Common myeloid progenitor, CD34-positive (primary cell): ENCODE data around the gene PARVA.

Source experiments
- CTCF ChIA-PET: fragments of 350-600 bp; sonication (Branson Sonifier 250); formaldehyde crosslinking; loops from one replicate; lab custom pipeline; 2021; ENCODE audit warnings: antibody characterized with exemption; lab: Charles Lee
- POLR2A ChIA-PET: fragments of 350-600 bp; sonication (Branson Sonifier 250); formaldehyde crosslinking; loops from one replicate; lab custom pipeline; 2021; ENCODE audit warnings: antibody characterized with exemption; lab: Charles Lee
- DNase-seq, 3 donors: peaks; one replicate each; pipeline versions ENCODE4 v3.0.0 to v3.0.0-alpha.2; 2013
- H3K27ac ChIP-seq, 2 experiments: 1 replicate in 1 of 2; 2 replicates in 1 of 2; pipeline ENCODE4 v1.7.0; 2013; ENCODE audit warnings: inconsistent platforms in 2 of 2, low read length in 2 of 2, mild to moderate bottlenecking in 2 of 2, low read depth in 1 of 2, moderate library complexity in 1 of 2; ENCODE audit not compliant: severe bottlenecking in 2 of 2, insufficient read depth in 1 of 2, poor library complexity in 1 of 2
- H3K27me3 ChIP-seq, 5 experiments: replicated peaks in 2 of 5; 1 replicate in 3 of 5; 2 replicates in 2 of 5; pipeline versions ENCODE4 v1.6.1 to v1.7.0; 2013; ENCODE audit warnings: low read length in 4 of 5, mild to moderate bottlenecking in 2 of 5, moderate library complexity in 2 of 5, inconsistent platforms in 1 of 5; ENCODE audit not compliant: insufficient read depth in 5 of 5, control insufficient read depth in 4 of 5
- H3K36me3 ChIP-seq, 4 experiments: 1 replicate in 2 of 4; 2 replicates in 2 of 4; pipeline versions ENCODE4 v1.6.1 to v1.7.0; 2013; ENCODE audit warnings: low read length in 3 of 4, control low read depth in 1 of 4, mild to moderate bottlenecking in 1 of 4; ENCODE audit not compliant: control insufficient read depth in 4 of 4, insufficient read depth in 4 of 4
- H3K4me1 ChIP-seq, 4 experiments: 1 replicate in 3 of 4; 2 replicates in 1 of 4; pipeline versions ENCODE4 v1.6.1 to v1.7.1; 2013; ENCODE audit warnings: low read length in 3 of 4, mild to moderate bottlenecking in 3 of 4, control low read depth in 1 of 4, inconsistent platforms in 1 of 4, moderate library complexity in 1 of 4; ENCODE audit not compliant: control insufficient read depth in 4 of 4, insufficient read depth in 4 of 4; ENCODE audit errors: control extremely low read depth in 1 of 4
- H3K4me3 ChIP-seq, 7 experiments: 1 replicate in 4 of 7; 2 replicates in 3 of 7; pipeline versions ENCODE4 v1.5.1 to v1.7.0; 2013; ENCODE audit warnings: mild to moderate bottlenecking in 7 of 7, low read length in 6 of 7, moderate library complexity in 6 of 7, inconsistent platforms in 2 of 7, low read depth in 2 of 7, control low read depth in 1 of 7; ENCODE audit not compliant: insufficient read depth in 4 of 7, control insufficient read depth in 1 of 7; ENCODE audit errors: extremely low read depth in 1 of 7
- H3K9me3 ChIP-seq, 5 experiments: 1 replicate in 4 of 5; 2 replicates in 1 of 5; pipeline versions ENCODE4 v1.6.1 to v1.7.1; 2013; ENCODE audit warnings: low read length in 4 of 5, mild to moderate bottlenecking in 2 of 5, inconsistent platforms in 1 of 5, low read depth in 1 of 5, moderate library complexity in 1 of 5; ENCODE audit not compliant: control insufficient read depth in 4 of 5, insufficient read depth in 2 of 5; ENCODE audit errors: control extremely low read depth in 1 of 5
- WGBS: methylation state at CpG from one replicate; pipeline ENCODE4 v1.1.5; 2013; ENCODE audit not compliant: insufficient coverage; 5-methylcytosine and 5-hydroxymethylcytosine counted together

The PARVA gene

GRCh38 chr11:12465332-12465731, 88.0 kb downstream of the PARVA start:
- Histone ChIP-seq H3K9me3 (peaks cover 0 to 21% (median 2%) of the 10 kb centered on the region in 5 experiments), H3K4me3 (no peak overlapping the region), H3K27ac (no peak overlapping the region), H3K27me3 (peaks cover 0 to 7% (median 0%) of the 10 kb centered on the region in 5 experiments), H3K4me1 (no peaks in the 10 kb centered on the region), H3K36me3 (no peaks in the 10 kb centered on the region)
- ChIA-PET POLR2A (no interaction called here), CTCF (no interaction called here)
- no CpG with 5 or more reads among the region's 2 CpGs for WGBS
- DNase-seq, result no peak

GRCh38 chr11:12467610-12468009, 90.2 kb downstream of the PARVA start:
- H3K4me3 ChIP-seq, result no peak overlapping the region
- H3K4me1 ChIP-seq, result no peaks in the 10 kb centered on the region
- 100% methylated on average over 1 of the region's 2 CpGs for WGBS
- POLR2A ChIA-PET, result no interaction called here
- peaks cover 0 to 21% (median 0%) of the 10 kb centered on the region in 5 experiments for H3K9me3 ChIP-seq
- CTCF ChIA-PET, result no interaction called here
- H3K27me3 ChIP-seq, result peaks cover 0 to 10% (median 5%) of the 10 kb centered on the region in 5 experiments
- DNase-seq, result no peak
- H3K36me3 ChIP-seq, result no peaks in the 10 kb centered on the region
- H3K27ac ChIP-seq, result no peak overlapping the region

GRCh38 chr11:12469451-12469850, 92.1 kb downstream of the PARVA start:
- Histone ChIP-seq H3K27me3 (peaks cover 0 to 15% (median 6%) of the 10 kb centered on the region in 5 experiments), H3K4me1 (no peaks in the 10 kb centered on the region), H3K27ac (no peak overlapping the region), H3K36me3 (no peaks in the 10 kb centered on the region), H3K4me3 (no peak overlapping the region), H3K9me3 (peaks cover 0 to 15% (median 0%) of the 10 kb centered on the region in 5 experiments)
- ChIA-PET POLR2A (no interaction called here), CTCF (no interaction called here)
- 100% methylated on average over 1 of the region's 3 CpGs for WGBS
- DNase-seq, result no peak

GRCh38 chr11:12470236-12470635, 92.9 kb downstream of the PARVA start:
- ChIA-PET POLR2A (no interaction called here), CTCF (interaction anchor here (0.7 kb wide), 1 partner anchor 51 kb away, joined by 3 read pairs; no protein-coding TSS in a partner anchor)
- no peak overlapping the region for H3K4me3 ChIP-seq
- DNase-seq, result no peak
- WGBS, result 100% methylated on average over 1 of the region's 2 CpGs
- H3K4me1 ChIP-seq, result no peaks in the 10 kb centered on the region
- H3K9me3 ChIP-seq, result peaks cover 0 to 7% (median 0%) of the 10 kb centered on the region in 5 experiments
- no peaks in the 10 kb centered on the region for H3K36me3 ChIP-seq
- H3K27me3 ChIP-seq, result peaks cover 0 to 15% (median 6%) of the 10 kb centered on the region in 5 experiments
- H3K27ac ChIP-seq, result no peak overlapping the region

- H3K27me3 ChIP-seq, result peaks cover 0 to 15% (median 6%) of the 10 kb centered on the region in 5 experiments
- DNase-seq, result no peak
- no peaks in the 10 kb centered on the region for H3K9me3 ChIP-seq
- ChIA-PET POLR2A (interaction anchor here (0.6 kb wide), 2 partner anchors 14 to 294 kb away, joined by 3 read pairs; no protein-coding TSS in a partner anchor), CTCF (no interaction called here)
- H3K4me3 ChIP-seq, result no peak overlapping the region
- H3K36me3 ChIP-seq, result no peaks in the 10 kb centered on the region
- no peak overlapping the region for H3K27ac ChIP-seq
- whole genome bisulfite sequencing, result 92% methylated on average over 7 of the region's 7 CpGs
- no peaks in the 10 kb centered on the region for H3K4me1 ChIP-seq
Observed at GRCh38 chr11:12472401-12473005, 95.1 kb downstream of the PARVA start.

GRCh38 chr11:12473381-12473780, 96.0 kb downstream of the PARVA start:
- ChIA-PET POLR2A (no interaction called here), CTCF (no interaction called here)
- DNase-seq, result no peak
- H3K36me3 ChIP-seq, result no peaks in the 10 kb centered on the region
- no peaks in the 10 kb centered on the region for H3K4me1 ChIP-seq
- 90% methylated on average over 9 of the region's 9 CpGs for WGBS
- H3K4me3 ChIP-seq, result no peak overlapping the region
- H3K27me3 ChIP-seq, result peaks cover 0 to 15% (median 6%) of the 10 kb centered on the region in 5 experiments
- H3K27ac ChIP-seq, result no peak overlapping the region
- H3K9me3 ChIP-seq, result no peaks in the 10 kb centered on the region

- no peak overlapping the region for H3K27ac ChIP-seq
- DNase-seq, result no peak
- no peaks in the 10 kb centered on the region for H3K9me3 ChIP-seq
- H3K4me1 ChIP-seq, result no peaks in the 10 kb centered on the region
- no peaks in the 10 kb centered on the region for H3K36me3 ChIP-seq
- ChIA-PET CTCF (interaction anchor here (0.7 kb wide), 1 partner anchor 8 kb away, joined by 3 read pairs; no protein-coding TSS in a partner anchor), POLR2A (no interaction called here)
- 89% methylated on average over 7 of the region's 7 CpGs for WGBS
- peaks cover 0 to 15% (median 6%) of the 10 kb centered on the region in 5 experiments for H3K27me3 ChIP-seq
- H3K4me3 ChIP-seq, result no peak overlapping the region
Observed at GRCh38 chr11:12474871-12475270, 97.5 kb downstream of the PARVA start.
